NCI-H2107 treated with DMSO at 0.1 percent for 48 hours (cell line): ENCODE measurements around the gene IFIT2.
"Not testable (repeated sequence)": the region's sequence is repeated elsewhere in the genome, so short reads cannot be mapped to it uniquely, and the experiment has no call there.

Experiments used
- DNase-seq: peaks from one replicate; lab custom pipeline; 2025; ENCODE audit not compliant: unreplicated experiment; lab: John Stamatoyannopoulos, UW

The IFIT2 gene, protein sequence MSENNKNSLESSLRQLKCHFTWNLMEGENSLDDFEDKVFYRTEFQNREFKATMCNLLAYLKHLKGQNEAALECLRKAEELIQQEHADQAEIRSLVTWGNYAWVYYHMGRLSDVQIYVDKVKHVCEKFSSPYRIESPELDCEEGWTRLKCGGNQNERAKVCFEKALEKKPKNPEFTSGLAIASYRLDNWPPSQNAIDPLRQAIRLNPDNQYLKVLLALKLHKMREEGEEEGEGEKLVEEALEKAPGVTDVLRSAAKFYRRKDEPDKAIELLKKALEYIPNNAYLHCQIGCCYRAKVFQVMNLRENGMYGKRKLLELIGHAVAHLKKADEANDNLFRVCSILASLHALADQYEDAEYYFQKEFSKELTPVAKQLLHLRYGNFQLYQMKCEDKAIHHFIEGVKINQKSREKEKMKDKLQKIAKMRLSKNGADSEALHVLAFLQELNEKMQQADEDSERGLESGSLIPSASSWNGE

DNA sequence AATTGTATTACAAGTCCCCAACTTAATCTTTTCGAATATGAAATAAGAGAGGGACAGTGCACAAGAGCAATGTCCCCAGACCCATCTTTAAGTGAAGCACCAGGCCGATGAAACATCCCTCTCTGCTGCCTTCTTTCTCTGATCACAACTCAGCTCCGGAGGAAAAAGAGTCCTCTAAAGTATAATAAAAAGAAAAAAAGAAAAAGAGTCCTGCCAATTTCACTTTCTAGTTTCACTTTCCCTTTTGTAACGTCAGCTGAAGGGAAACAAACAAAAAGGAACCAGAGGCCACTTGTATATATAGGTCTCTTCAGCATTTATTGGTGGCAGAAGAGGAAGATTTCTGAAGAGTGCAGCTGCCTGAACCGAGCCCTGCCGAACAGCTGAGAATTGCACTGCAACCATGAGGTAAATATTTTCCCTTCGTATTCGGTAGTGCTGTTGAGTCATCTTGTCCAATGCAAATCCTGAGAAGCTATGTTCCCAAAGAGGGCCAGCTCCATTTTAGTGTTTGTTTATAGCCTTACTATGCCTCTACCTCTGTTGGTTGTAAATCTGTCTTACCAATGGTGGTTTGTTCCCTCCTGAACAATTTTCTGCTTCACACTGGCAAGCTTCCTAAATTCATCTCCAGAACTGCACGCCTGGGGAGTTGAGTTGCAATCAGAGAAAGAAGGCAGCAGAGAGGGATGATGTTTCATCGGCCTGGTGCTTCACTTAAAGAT is at the start of gene IFIT2:
Gene IFIT2, plus strand, starts transcription at position 326 of the 725 bp plus-strand sequence. Its CDS starts 78 bp downstream, at position 404.
- peak; percentile 54 for DNase-seq

DNA sequence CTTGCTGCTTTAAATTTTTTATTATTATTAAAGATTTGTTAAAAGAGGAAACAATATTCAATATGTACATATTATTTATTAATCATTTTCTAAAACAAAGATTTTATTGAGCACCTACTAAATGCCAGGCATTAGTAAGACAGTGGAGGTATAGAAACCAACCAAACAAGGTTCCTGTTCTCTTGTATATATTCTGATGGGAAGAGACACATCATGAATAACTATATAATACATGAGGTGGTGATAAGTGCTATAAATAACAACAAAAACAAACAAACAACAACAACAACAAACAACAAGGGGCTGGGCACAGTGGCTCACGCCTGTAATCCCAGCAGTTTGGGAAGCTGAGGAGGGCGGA is 49.6 kb upstream of the IFIT2 start:
- DNase-seq = no peak

DNA sequence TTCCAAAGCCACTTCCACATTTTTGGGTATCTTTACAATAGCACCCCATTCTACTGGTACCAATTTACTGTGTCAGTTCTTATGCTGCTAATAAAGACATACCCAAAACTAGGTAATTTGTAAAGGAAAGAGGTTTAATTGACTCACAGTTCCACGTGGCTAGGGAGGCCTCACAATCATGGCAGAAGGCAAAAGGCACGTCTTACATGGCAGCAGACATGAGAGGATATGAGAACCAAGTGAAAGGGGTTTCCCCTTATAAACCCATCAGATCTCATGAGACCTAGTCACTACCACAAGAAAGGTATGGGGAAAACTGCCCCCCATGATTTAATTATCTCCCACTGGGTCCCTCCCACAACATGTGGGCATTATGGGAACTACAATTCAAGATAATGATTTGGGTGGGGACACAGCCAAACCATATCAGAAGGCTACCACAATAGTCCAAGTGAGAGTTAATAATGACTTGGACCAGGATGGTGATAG is 46.7 kb upstream of the IFIT2 start:
- DNase-seq = not testable (repeated sequence)

DNA sequence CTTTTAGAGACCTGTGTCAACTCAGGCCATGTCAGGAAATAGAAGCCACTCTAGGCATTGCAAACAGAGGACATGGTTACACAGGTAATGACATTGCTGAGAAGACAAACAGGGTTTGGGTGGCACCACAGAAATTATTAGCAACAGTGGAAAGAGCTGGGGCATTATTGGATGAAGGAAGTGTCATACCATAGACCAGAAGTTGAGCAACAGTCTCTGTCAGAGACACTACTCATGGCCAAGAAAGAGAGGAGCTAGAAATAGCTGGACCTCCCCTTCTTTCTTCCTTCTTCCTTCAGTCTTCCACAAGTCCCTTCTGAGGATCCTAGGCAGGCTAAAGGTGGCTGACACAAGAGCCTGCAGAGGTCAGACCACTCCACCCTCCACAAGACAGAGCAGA is 46.1 kb upstream of the IFIT2 start:
- no peak for DNase-seq

DNA sequence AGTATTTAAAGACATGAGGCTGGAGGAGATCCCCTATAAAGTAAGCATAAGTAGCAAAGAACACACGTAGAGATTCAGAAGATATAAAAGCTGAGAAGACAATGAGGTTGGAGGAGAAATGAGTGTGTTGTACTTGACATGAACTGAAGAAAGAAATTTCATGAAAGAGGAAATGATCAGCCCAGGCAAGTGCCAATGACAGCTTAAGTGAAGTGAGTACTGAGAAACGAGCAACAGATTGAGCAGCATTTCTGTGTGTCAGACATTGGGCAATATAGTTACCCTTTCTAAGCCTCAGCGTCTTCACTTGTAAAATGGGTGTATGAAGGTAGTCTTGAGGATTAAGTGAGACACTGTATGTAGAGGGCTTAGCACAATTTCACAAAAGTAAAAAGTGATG is 45.5 kb upstream of the IFIT2 start:
- no peak for DNase-seq

DNA sequence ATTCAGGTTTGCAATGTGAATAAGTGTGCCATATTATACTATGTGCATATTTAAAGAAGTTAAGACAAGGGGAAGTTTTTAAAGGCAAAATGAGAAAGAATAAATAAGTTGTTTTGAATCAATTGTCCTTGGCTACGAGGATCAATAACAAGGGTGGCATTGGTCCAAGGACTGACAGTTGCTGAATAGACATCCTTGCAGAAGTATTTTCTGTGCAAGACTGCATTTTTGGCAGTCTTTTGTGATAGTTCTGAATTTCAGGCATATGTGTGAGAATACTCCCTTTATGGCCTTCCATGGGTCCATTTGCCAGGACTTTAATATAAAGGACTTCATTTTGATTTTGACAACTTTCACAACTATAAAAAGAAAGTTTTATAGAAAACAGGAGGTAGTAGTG is 44.9 kb upstream of the IFIT2 start:
- no peak for DNase-seq

DNA sequence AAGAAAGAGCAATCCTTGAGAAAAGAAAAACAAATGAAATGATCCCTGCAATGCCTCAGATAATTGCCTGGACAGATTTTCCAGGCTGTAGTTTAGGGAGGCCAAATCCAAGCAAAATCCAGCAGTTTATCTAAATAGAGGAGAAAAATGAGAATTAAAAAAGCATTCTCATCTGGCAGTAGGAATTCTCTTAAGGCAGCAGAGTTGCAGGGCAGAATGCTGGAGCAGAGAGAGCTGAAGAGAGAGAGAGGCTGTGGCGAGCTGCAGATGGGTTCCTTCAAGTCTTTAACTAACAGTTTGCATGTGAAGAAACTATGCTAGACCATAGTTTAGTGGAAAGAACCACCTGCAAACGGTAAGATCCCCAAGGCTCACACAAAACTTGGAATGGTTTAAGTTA is 44.3 kb upstream of the IFIT2 start:
- no peak for DNase-seq

DNA sequence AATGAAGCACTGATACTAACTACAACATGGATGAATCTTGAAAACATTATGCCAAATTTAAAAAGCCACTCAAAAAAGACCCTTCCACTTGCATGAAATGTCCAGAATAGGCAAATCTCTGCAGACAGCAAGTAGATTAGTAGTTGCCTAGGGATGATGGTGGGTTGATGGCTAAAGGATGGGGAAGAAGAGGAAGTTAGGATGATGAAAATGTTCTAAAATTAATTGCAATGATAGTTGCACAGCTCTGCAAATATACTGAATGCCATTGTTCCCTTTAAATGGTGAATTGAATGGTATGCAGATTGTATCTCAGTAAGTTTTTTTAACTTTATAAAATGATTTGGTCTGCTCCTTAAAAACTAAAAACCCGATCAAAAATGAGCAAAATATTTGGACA is 43.0 kb upstream of the IFIT2 start:
- DNase-seq = no peak

DNA sequence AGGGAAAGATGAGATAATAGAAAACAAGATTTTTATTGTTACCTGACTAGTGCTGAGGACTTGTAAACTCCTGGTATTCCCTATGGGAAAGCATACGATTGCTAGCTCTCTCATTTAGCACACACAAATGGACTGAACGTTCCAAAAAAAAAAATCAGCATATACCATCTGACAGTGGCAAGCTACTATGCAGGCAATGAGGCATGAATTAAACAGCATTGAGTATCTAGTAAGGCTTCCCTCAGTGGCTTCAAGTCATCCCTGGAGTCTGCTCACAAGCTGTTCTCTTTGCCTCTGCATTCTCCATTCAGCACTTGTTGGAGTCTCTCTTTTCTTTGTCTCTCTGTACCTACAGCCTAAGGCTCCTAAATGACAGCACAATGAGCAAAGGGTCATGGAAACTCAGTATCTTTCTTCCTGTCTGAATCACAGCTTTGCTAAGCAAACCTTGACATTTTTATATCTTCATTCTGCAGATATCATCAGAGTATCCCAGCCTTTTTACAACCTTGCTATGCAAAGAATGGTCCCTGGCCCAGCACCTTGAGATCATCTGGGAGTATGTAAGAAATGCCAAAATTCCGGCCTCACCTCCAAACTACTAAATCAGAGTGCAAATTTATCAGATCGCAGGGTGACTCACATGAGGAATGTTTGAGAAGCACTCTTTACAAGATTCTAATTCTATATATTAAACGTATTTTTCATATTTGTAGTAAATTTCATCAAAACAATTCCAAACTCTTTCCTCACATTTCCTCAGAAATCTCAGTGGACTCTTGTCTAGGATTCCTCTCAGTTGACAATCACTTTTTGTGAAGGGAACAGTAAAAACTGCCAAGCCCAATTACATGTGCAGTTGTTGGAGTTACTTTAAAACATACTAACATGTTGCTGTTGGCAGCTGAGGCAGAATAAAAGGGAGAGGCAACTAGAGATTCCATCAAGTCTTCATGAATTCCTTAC is 39.5 kb upstream of the IFIT2 start:
- no peak for DNase-seq

DNA sequence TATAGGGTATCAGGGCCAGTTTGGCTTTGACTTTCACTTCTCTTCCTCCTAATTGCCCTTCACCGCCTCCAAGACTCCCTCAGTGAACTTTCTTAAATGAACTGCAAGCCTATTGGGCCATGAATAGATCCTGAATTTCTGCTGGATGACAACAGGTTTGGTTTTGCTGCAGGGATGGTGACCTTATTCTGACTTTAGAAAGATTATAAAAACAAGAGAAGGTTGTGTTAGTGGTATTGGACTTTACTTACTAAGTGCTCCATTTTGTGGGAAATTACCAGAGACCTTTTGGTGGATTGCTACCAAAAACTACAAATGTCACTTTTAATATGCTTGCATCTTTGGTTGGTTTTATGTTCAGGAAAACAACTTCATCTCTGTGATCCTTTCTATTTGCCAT is 38.8 kb upstream of the IFIT2 start:
- no peak for DNase-seq

DNA sequence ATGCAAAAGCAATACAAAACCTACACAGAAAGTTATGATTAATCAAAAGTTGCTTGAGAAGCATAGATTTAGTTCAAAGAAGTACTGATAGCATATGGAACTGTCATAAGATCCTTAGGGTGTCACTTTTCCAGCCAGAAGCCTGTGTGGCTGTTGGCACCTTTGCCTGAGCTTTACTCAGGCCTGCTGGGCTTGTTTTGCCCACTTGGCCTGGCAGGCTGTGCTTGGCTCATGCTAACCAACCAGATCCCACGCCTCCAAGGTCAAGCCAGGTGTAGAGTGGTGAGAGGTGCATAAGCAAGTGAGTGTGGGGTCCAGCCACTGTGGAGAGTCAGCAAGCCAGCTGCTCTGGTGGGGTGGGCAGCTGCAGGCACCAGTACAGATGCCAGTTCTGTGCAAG is 38.3 kb upstream of the IFIT2 start:
- no peak for DNase-seq

DNA sequence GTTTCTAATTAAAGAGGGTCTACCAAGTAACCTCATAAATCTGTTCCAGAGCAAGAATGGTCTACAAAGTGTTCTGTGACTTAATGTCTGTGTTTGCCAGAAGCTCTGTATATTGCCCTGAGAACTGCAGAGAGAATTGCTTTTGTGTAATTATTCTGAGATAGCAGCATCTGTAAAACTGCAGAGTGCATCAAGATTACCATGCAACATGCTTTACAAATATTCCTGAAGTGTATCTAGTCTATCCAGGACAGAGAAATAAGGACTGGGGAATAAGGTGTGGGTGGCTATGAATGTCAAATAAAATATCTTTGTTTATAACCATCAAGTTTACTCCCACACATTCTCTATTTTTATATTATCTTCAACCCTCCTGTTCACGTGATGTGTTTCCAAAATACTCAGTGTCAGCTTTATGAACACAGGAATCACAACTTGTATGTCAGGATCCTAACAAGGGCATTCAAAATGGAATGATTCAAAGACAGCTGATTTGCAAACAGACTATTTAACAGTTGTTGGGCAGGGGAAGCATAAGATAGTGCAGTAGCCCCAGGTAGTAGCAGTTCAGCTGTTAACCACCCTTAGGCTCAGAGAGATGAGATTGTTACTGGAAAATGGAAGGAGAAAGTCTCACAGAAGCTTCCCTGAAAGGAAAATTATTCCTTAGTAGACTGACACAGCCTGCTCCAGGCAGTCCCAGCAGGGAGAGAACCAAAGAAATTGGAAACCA is 35.0 kb upstream of the IFIT2 start:
- DNase-seq = peak; percentile 3

DNA sequence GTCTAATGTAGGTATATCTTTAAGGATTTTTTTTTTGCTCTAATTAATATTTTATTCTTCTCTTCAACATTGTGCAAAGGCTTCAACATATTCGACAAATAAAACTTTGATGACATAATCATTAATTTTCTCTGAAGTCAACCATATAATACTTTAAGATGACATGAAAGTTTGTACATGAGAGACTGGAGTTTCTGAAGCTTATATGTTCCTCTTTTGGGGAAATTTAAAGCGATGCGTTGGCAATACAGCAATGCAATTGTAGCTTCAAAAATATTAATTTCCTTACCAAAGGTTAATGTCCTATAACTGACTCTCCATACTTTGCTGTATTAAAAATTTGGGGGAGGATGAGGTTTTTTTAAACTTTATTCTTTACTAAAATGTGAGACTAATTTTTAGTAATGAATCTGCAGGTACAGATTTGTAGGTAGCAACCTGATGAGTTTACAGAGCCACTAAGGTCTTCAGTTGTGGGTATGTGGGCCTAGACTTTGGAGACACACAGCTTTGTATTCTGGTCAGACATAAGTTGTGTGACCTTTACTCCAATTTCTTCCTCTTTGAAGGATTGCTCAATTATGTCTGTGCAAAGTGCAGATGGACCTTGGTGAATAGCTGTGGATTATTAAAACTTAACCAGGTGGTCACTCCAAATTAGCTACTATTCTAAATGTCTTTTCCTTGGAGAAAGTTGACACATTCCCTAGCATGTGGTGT is 32.3 kb upstream of the IFIT2 start:
- no peak for DNase-seq

DNA sequence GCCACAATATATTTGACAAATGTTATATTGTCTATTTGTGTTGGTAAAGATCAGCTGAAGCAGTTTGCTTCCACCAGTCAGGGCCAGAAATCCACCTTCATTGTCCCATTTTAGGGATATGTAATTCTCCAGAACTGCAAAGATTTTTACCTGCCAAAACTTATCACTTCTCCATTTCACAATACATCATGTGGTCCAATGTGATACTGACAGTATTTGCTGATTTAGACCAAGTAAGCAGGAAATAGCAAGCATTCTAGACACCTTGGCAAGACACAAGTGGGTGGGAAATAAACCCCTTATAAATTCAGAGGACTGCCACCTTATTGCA is 31.7 kb upstream of the IFIT2 start:
- no peak for DNase-seq

DNA sequence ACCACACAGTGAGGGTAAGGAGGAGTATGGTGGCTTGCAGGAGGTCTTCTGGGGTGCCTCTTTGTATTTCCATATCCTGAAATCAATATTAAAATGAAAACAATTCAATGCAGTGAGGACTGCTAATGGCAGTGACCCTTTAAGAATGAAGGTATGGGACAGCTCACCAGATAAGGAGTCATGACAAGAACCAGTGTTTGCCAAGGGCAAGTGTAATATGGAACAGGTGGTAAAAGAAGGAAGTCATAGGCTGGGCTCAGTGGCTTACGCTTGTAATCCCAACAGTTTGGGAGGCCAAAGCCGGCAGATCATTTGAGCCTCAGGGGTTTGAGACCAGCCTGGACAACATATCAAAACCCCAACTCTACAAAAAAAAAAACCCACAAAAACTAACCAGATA is 30.3 kb upstream of the IFIT2 start:
- no peak for DNase-seq

DNA sequence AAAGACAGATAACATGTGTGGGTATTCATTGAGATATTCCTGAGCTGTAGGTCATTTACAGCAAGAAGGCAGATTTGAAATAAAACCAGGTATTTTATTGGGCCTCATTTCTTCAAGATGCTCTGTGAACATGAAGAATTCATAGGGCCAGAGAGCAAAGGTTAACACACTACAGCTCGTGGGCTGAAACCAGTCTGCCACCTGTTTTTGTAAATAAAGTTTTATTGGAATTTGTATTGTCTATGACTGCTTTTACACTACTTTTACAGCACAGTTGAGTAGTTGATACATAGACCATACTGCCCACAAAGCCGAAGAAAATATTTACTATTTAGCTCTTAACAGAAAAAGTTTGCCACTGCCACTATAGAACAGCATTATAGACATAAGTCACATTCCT is 28.2 kb upstream of the IFIT2 start:
- DNase-seq = no peak

DNA sequence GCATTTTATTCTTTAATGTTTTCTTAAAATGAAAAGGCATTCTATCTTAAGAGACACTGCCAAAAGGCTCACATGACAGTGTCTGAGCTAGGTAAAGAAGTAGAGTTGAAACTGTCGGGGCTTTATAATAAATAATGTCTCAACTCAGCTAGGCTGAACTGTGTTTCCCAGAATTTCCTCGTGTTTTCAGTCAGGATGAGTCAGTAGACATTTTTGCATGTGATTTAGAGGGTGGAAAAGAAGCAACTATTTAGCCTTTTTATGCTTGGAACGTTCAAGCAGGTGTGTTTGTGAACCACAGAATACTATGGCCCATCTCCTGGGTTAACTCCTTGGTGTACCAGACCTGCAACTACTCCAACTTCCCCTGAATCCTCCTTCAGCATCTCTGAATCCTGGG is 26.9 kb upstream of the IFIT2 start:
- no peak for DNase-seq

DNA sequence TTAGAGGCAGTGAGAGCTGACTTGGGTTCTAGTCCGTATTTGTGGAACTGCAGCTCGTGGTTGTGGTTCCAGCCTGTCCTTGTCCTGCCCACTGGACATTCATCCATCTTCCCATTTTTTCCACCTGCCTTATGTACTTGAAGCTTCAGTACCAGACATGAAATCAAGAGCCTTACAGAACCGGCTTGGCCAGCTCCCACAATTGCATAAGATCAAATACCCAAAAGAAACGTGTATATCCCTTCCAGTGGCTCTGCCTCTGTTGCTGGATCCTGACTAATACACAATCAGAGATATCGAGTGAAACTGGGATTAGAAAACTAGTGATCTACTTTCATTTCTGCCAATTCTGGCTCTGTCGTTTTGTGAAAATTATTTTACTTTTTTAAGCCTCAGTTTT is 26.5 kb upstream of the IFIT2 start:
- DNase-seq = no peak

DNA sequence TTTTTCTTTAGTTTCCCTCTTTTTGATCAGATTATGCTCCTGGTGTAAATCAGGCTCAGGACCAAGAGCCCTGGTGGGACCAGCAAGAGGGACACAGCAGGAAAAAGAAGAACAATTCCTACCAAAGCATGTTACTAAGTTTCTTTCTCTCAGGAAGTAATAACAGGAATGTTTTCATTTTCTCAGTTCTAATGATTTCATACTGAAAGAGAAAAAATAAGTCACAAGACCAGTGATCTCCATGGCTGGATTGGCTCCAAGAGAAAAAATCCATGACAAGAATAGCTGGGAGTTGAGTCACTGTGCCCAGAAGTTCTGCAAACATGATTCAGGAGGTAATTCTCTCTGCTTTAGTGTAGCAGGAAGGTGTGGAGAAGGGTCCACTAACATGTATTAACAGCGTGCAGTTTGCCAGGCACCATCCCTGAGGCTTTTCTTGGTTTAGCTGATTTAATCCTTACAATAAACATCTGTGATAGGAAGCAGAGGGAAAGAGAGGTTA is 23.8 kb upstream of the IFIT2 start:
- DNase-seq = no peak

DNA sequence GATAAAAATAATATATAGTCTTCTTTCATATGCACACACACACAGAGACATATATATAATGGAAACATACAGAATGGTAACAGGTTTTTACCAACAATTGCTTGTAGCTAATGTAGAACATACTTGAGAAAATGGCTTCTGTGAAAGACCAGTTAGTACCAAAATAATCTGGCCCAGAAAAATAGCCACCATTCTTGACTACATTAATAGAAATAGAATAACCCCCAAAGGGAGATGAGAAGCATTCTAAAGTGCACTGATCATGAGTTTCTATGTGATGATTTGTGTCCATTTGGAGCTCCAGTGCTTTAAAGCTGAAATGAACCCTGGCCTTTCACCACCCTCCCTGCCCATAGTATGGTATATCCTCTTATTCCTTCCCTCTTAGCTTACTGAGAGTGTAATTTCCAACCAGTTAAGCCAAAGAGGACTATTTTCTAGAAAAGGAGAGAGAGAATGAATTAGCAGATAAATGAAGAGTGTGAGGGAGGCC is 22.9 kb upstream of the IFIT2 start:
- DNase-seq = no peak
